HG03108 (cell line): ENCODE measurements around the gene RTN1.

Experiments used
- ATAC-seq: cut with Tn5 transposase; IDR thresholded peaks from one replicate; pipeline ENCODE4 v1.9.1; 2021; ENCODE audit warnings: moderate library complexity; ENCODE audit not compliant: unreplicated experiment

RTN1 gene

GRCh38 chr14:59870277-59871165, at the start of gene RTN1:
Gene RTN1, minus strand, starts transcription at chr14:59870776. Its CDS starts 146 bp downstream, at chr14:59870630.
- ATAC-seq = no peak

GRCh38 chr14:59920378-59920683, 49.8 kb upstream of the RTN1 start:
- ATAC-seq = no peak

GRCh38 chr14:59919570-59920377, 49.2 kb upstream of the RTN1 start, which contains the start of gene LRRC9:
Gene LRRC9, plus strand, starts transcription at chr14:59920144.
- no peak for ATAC-seq

- ATAC-seq = no peak
These were observed 48.4 kb upstream of the RTN1 start for GRCh38 chr14:59918824-59919569.

- no peak for ATAC-seq
These were observed 42.6 kb upstream of the RTN1 start for GRCh38 chr14:59913187-59913586.

GRCh38 chr14:59912443-59912842, 41.9 kb upstream of the RTN1 start:
- no peak for ATAC-seq

GRCh38 chr14:59905188-59905587, 34.6 kb upstream of the RTN1 start:
- no peak for ATAC-seq

GRCh38 chr14:59904184-59904583, 33.6 kb upstream of the RTN1 start:
- ATAC-seq = no peak

GRCh38 chr14:59900556-59900955, 30.0 kb upstream of the RTN1 start:
- ATAC-seq = no peak

GRCh38 chr14:59897757-59898383, 27.3 kb upstream of the RTN1 start:
- ATAC-seq = no peak

GRCh38 chr14:59895721-59896120, 25.1 kb upstream of the RTN1 start:
- no peak for ATAC-seq

GRCh38 chr14:59890676-59891075, 20.1 kb upstream of the RTN1 start:
- ATAC-seq = no peak

- no peak for ATAC-seq
These were observed 12.4 kb upstream of the RTN1 start for GRCh38 chr14:59882957-59883356.

- no peak for ATAC-seq
These were observed 555 bp upstream of the RTN1 start for GRCh38 chr14:59871166-59871495.

- no peak for ATAC-seq
These were observed 958 bp downstream of the RTN1 start for GRCh38 chr14:59869381-59870255.

GRCh38 chr14:59868021-59868420, 2.6 kb downstream of the RTN1 start:
- no peak for ATAC-seq

- ATAC-seq = no peak
These were observed 6.6 kb downstream of the RTN1 start for GRCh38 chr14:59863806-59864525.

GRCh38 chr14:59857328-59857727, 13.2 kb downstream of the RTN1 start:
- ATAC-seq = no peak

- no peak for ATAC-seq
These were observed 18.2 kb downstream of the RTN1 start for GRCh38 chr14:59852350-59852749.
